Activated naive CD8-positive, alpha-beta T cell treated with anti-CD3 and anti-CD28 coated beads for 36 hours (primary cell): ENCODE data around the gene ASCL4. TPM values are rescaled to one million over a fixed set of nuclear protein-coding genes. Genes with fewer than 3 reads are reported as not detected.

Experiments used
- DNase-seq: peaks from one replicate; pipeline ENCODE4 v3.0.0; 2021
- H3K27ac Mint-ChIP-seq: one replicate; pipeline ENCODE4 v1.8.0; 2022; ENCODE audit warnings: mild to moderate bottlenecking, moderate library complexity, mixed read lengths
- H3K27me3 Mint-ChIP-seq: one replicate; pipeline ENCODE4 v1.8.0; 2022; ENCODE audit warnings: mild to moderate bottlenecking, mixed read lengths
- H3K36me3 Mint-ChIP-seq: one replicate; pipeline ENCODE4 v1.8.0; 2021; ENCODE audit warnings: mild to moderate bottlenecking, mixed read lengths
- H3K4me1 Mint-ChIP-seq: one replicate; pipeline ENCODE4 v1.8.0; 2021; ENCODE audit warnings: mixed read lengths
- H3K4me3 Mint-ChIP-seq: one replicate; pipeline ENCODE4 v1.8.0; 2022; ENCODE audit warnings: mild to moderate bottlenecking, moderate library complexity, mixed read lengths
- H3K9me3 Mint-ChIP-seq: one replicate; pipeline ENCODE4 v1.8.0; 2022; ENCODE audit warnings: mixed read lengths
- total RNA-seq, 2 experiments: library from RNA; stranded (reverse); gene quantifications; one replicate each; pipeline ENCODE4 v1.2.3, GENCODE V29; 2021

ASCL4 gene
- total RNA-seq, 2 experiments from 2014 or later: not detected

DNA sequence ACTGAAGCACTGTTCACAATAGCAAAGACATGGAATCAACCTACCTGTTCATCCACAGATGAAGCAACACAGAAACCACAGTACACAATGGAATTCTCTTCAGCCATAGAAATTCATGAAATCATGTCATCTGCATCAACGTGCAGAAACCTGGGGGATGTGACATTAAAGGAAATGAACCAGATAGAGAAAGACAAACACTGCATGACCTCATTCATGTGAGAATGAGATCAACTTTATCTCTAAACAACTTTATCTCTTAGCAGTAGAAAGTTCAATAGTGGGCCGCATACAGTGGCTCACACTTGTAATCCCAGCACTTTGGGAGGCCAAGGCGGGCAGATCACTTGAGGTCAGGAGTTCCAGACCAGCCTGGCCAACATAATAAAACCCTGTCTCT lies 19.9 kb downstream of the ASCL4 start:
- H3K4me1 Mint-ChIP-seq: no peaks in the 10 kb centered on the region
- peaks cover 10% of the 10 kb centered on the region for H3K9me3 Mint-ChIP-seq
- H3K27ac Mint-ChIP-seq: no peak overlapping the region
- H3K4me3 Mint-ChIP-seq: no peak overlapping the region
- peaks cover 25% of the 10 kb centered on the region for H3K27me3 Mint-ChIP-seq
- peaks cover 8% of the 10 kb centered on the region for H3K36me3 Mint-ChIP-seq
- DNase-seq: no peak

DNA sequence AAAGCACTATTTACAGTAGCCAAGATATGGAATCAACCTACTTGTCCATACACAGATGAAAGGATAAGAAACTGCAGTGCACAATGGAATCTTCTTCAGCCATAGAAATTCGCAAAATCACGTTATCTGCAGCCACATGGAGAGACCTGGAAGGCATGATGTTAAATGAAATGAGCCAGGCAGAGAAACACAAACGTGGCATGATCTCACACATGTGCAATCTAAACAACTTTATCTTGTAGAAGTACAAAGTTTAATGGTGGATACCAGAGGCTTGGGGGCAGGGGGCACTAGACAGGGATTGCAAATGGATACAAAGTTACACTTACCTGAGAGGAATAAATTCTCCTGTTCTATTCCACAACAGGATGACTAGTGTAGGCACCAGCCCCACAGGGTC lies 24.1 kb downstream of the ASCL4 start:
- no peak for DNase-seq
- no peaks in the 10 kb centered on the region for H3K9me3 Mint-ChIP-seq
- no peaks in the 10 kb centered on the region for H3K36me3 Mint-ChIP-seq
- H3K4me1 Mint-ChIP-seq: no peaks in the 10 kb centered on the region
- H3K27ac Mint-ChIP-seq: no peak overlapping the region
- no peak overlapping the region for H3K4me3 Mint-ChIP-seq
- peaks cover 26% of the 10 kb centered on the region for H3K27me3 Mint-ChIP-seq

DNA sequence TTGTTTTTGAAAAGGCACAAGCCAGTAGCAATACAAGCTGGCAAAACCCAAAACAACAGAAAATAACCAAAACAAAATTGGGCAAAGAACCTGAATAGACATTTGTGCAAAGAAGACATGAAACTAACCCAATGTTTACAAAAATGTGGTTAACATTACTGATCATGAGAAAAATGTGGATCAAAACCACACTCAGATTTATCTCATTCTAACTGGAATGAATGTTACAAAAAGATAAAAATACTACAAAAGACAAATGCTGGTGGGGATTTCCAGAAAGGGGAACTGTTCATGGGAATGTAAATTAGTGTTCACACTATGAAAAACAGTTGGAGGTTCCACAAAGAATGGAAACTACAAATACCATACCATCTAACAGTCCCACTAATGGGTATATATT lies 26.6 kb downstream of the ASCL4 start:
- no peak overlapping the region for H3K27ac Mint-ChIP-seq
- H3K9me3 Mint-ChIP-seq: no peaks in the 10 kb centered on the region
- H3K4me3 Mint-ChIP-seq: no peak overlapping the region
- H3K4me1 Mint-ChIP-seq: no peaks in the 10 kb centered on the region
- H3K27me3 Mint-ChIP-seq: peaks cover 14% of the 10 kb centered on the region
- H3K36me3 Mint-ChIP-seq: no peaks in the 10 kb centered on the region
- no peak for DNase-seq

DNA sequence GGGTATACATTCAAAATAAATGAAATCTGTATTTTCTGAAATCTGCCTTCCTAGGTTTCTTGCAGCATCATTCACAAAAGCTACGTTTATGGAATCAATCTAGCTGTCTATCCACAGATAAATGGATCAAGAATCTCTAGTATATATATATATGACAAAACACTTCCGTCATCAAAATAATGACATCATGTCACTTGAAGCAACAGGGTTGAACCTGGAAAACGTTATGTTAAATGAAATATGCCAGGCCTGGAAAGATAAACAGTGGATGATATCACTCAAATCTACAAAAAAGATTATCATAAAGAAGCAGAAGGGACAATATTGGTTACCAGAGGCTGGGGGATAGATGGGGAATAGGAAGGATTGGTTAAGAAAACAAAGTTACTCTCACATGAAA lies 28.6 kb downstream of the ASCL4 start:
- DNase-seq: no peak
- H3K4me1 Mint-ChIP-seq: no peaks in the 10 kb centered on the region
- H3K27me3 Mint-ChIP-seq: peaks cover 10% of the 10 kb centered on the region
- H3K27ac Mint-ChIP-seq: no peak overlapping the region
- H3K36me3 Mint-ChIP-seq: no peaks in the 10 kb centered on the region
- no peak overlapping the region for H3K4me3 Mint-ChIP-seq
- H3K9me3 Mint-ChIP-seq: no peaks in the 10 kb centered on the region

DNA sequence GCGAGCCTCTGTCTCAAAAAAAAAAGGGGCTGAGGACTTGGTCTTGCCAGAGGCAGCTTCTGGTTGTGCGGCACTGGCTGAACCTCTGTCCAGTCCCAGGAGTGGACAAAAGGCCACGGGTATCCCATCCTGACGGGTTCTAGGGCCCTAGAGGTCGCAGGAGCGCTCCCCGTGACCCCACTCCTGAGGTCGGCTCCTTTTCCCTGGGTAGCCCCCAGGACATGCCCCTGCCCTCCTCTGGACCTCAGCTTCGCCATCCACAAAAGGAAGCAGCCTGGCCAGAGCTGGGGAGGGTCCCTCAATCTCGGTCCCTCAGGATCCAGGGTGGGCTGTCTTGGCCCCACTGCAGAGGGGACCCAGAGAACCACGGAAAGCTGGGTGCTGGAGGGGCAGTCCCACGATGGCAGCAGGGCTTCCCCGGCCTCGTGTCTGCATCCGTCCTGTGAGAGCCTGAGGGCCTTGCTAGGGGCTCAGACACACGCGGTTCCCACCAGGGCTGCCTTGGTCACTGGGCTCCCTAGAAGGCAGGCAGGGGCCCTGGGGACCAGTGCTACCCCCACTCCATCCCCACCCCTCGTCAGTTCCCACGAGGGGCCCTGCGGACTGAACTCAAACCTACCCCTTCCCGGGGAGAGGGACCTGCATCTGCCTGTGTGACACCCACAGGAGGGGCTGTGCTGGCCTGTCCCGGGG lies 31.1 kb downstream of the ASCL4 start:
- H3K36me3 Mint-ChIP-seq: no peaks in the 10 kb centered on the region
- H3K9me3 Mint-ChIP-seq: no peaks in the 10 kb centered on the region
- peaks cover 9% of the 10 kb centered on the region for H3K27me3 Mint-ChIP-seq
- no peak overlapping the region for H3K27ac Mint-ChIP-seq
- DNase-seq: no peak
- no peaks in the 10 kb centered on the region for H3K4me1 Mint-ChIP-seq
- no peak overlapping the region for H3K4me3 Mint-ChIP-seq

DNA sequence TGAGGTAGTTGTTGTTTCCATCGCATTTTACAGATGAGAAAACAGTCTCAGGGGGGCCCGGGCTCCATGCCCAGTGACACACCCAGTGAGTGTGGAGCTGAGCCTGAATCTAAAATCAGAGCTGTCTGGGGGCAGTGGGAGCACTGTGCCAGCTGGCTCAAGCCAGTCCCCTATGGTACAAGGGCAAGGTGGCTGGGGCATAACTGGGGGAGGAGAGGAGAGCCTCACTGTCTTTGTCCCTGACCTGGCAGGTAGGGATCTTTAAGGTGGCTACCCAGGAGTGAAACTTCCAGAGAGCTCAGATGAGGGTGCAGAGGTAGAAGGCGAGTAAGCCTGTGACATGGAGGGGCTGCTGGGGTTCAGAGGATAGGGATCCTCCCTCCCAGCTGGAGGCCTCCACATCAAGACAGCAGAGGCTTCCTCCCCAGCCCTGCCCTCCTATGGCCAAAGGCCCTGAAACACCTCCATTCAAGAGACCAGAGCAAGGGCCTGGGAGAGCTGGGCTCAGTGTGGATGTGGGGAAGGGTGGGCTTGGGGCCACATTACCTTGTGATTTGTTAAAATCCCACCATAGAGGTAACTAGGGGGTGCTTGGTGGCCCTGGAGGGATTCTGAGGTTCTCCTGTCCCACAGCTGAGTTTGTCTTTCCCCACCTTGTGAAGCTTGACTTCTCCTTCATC lies 33.1 kb downstream of the ASCL4 start:
- H3K27ac Mint-ChIP-seq: no peak overlapping the region
- no peaks in the 10 kb centered on the region for H3K36me3 Mint-ChIP-seq
- no peaks in the 10 kb centered on the region for H3K4me1 Mint-ChIP-seq
- peaks cover 10% of the 10 kb centered on the region for H3K27me3 Mint-ChIP-seq
- DNase-seq: no peak
- H3K4me3 Mint-ChIP-seq: no peak overlapping the region
- H3K9me3 Mint-ChIP-seq: no peaks in the 10 kb centered on the region

DNA sequence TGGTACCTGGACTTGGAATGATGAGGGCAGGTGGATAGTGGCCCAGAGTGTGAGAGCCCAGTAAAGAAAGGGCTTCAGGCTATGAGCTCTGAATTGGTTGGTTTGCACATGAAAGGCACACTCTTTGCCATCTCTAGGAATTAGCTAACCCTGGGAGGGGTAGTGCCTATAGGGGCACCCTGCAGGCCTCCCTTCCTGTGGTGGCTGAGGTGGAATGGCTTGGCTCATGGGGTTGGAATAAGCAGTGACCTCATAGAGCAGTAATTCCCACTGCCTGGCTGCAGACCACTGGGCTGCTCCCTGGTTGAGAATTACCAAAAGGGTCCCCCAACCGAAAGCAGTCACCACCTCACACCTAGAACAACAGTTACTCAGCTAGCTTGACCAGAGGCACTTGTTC lies 42.7 kb downstream of the ASCL4 start:
- H3K4me3 Mint-ChIP-seq: no peak overlapping the region
- peaks cover 13% of the 10 kb centered on the region for H3K9me3 Mint-ChIP-seq
- H3K4me1 Mint-ChIP-seq: no peaks in the 10 kb centered on the region
- no peak overlapping the region for H3K27ac Mint-ChIP-seq
- H3K27me3 Mint-ChIP-seq: peaks cover 5% of the 10 kb centered on the region
- H3K36me3 Mint-ChIP-seq: no peaks in the 10 kb centered on the region
- DNase-seq: no peak

DNA sequence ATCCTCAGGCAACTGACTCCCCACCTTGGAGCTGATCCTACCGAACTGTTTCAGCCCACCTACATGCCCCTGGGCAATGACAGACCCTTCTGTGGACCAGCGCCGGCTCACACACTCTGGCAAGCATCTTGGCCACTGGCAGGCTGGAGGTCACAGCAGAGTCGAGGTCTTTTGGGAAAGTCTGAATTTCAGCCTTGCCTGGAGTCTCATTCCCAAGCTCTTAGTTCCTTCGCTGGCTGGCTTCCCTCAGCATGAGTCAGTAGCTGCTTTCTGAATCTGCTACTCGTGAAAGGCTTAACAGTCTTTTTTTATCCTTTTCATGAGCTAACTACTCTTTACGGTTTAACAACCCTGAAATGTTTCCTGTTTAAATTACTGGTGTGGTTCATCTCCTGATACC lies 44.5 kb downstream of the ASCL4 start:
- DNase-seq: no peak
- H3K36me3 Mint-ChIP-seq: no peaks in the 10 kb centered on the region
- H3K27me3 Mint-ChIP-seq: peaks cover 10% of the 10 kb centered on the region
- peaks cover 13% of the 10 kb centered on the region for H3K9me3 Mint-ChIP-seq
- no peak overlapping the region for H3K27ac Mint-ChIP-seq
- no peaks in the 10 kb centered on the region for H3K4me1 Mint-ChIP-seq
- no peak overlapping the region for H3K4me3 Mint-ChIP-seq

DNA sequence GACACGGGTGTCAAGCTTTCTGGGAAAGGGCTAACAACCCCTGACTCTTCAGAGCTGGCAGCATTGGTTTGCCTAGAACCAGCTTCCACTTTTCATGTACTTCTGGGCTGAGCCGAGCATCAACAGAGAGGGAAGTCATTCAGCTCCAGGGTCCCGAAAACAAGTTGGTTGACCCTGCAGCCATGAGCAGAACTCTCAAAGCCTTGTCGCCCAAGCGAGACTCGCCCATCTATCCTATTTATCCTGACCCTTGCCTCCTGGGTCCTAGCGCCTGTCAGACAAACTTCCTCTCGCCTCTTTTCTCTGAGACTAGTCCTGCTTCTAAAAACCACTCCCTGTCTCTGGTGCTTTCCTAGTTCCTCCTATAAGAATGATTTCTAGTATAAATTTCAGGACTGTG lies 47.9 kb downstream of the ASCL4 start:
- no peaks in the 10 kb centered on the region for H3K36me3 Mint-ChIP-seq
- peaks cover 12% of the 10 kb centered on the region for H3K27me3 Mint-ChIP-seq
- no peak for DNase-seq
- H3K27ac Mint-ChIP-seq: no peak overlapping the region
- no peak overlapping the region for H3K4me3 Mint-ChIP-seq
- H3K9me3 Mint-ChIP-seq: peaks cover 31% of the 10 kb centered on the region
- no peaks in the 10 kb centered on the region for H3K4me1 Mint-ChIP-seq

Other genes with a start within 250 kb of the ASCL4 start
- 10 to 100 TPM; 84.1 to 87.0 TPM for gene PWP1, start 88.9 kb upstream of the ASCL4 start, total RNA-seq
- gene PRDM4, start 13.6 kb upstream of the ASCL4 start, total RNA-seq: 10 to 100 TPM; 20.3 to 21.4 TPM